Calu3 (cell line): Measurements from ENCODE around the gene CCDC69. TPM values are rescaled to one million over a fixed set of nuclear protein-coding genes. Genes with fewer than 3 reads are reported as not detected.

ENCODE experiments used
- BruUV-seq: library from RNA; stranded (reverse); fragments of 400-500 nt; replicated peaks from 2 replicates; lab custom pipeline; 2021; lab: Mats Ljungman, UMichigan
- CTCF ChIA-PET: fragments of 300-600 bp; sonication (Branson Sonifier 250); formaldehyde crosslinking; loops from one replicate; lab custom pipeline; 2022; ENCODE audit warnings: antibody characterized with exemption; lab: Charles Lee
- DNase-seq: peaks from one replicate; pipeline ENCODE4 v3.0.0; 2022
- H3K27ac Mint-ChIP-seq: one replicate; pipeline ENCODE4 v1.8.0; 2022; ENCODE audit warnings: mixed read lengths; ENCODE audit not compliant: unreplicated experiment
- H3K27me3 Mint-ChIP-seq: one replicate; pipeline ENCODE4 v1.8.0; 2022; ENCODE audit warnings: mixed read lengths; ENCODE audit not compliant: unreplicated experiment
- H3K36me3 Mint-ChIP-seq: one replicate; pipeline ENCODE4 v1.8.0; 2022; ENCODE audit warnings: mild to moderate bottlenecking, moderate library complexity, mixed read lengths; ENCODE audit not compliant: insufficient read depth, unreplicated experiment
- H3K4me1 Mint-ChIP-seq: one replicate; pipeline ENCODE4 v1.8.0; 2022; ENCODE audit warnings: mild to moderate bottlenecking, low read depth, mixed read lengths; ENCODE audit not compliant: unreplicated experiment
- H3K4me3 Mint-ChIP-seq: one replicate; pipeline ENCODE4 v1.8.0; 2022; ENCODE audit warnings: mild to moderate bottlenecking, low read depth, moderate library complexity, mixed read lengths; ENCODE audit not compliant: unreplicated experiment
- H3K9me3 Mint-ChIP-seq: one replicate; pipeline ENCODE4 v1.8.0; 2022; ENCODE audit warnings: low read depth, mixed read lengths; ENCODE audit not compliant: unreplicated experiment
- CTCF ChIP-seq: fragments of 200-600 bp; IDR thresholded peaks from one replicate; pipeline ENCODE4 v1.8.0; 2022; ENCODE audit warnings: antibody characterized with exemption; ENCODE audit not compliant: unreplicated experiment
- intact Hi-C: fragments of 100-400 bp; cut with micrococcal nuclease; formaldehyde crosslinking; loops from one replicate; pipeline ENCODE4 v1.10.0; 2022; ENCODE audit not compliant: unreplicated experiment
- total RNA-seq: library from RNA; stranded (reverse); gene quantifications from 2 replicates; pipeline ENCODE4 v1.2.3, GENCODE V29; 2022

CCDC69 gene
- total RNA-seq, 1 experiment from 2014 or later, result 1.0 TPM

- Mint-ChIP-seq H3K4me1 (no peaks in the 10 kb centered on the region), H3K36me3 (no peaks in the 10 kb centered on the region), H3K27me3 (peaks cover 18% of the 10 kb centered on the region), H3K9me3 (no peaks in the 10 kb centered on the region), H3K4me3 (no peak overlapping the region), H3K27ac (no peak overlapping the region)
- no peak for DNase-seq
- intact Hi-C loops, result loop anchor here (10.0 kb wide), 1 partner anchor 404 kb away; no protein-coding TSS in a partner anchor
- TF ChIP-seq CTCF, result no peak
- CTCF ChIA-PET, result interaction anchor here (0.5 kb wide), 1 partner anchor 17 kb away, joined by 3 read pairs; no protein-coding TSS in a partner anchor
- BruUV-seq, result no TSS peak
Observed at GRCh38 chr5:151208481-151208914, 15.4 kb downstream of the CCDC69 start.

- no peaks in the 10 kb centered on the region for H3K9me3 Mint-ChIP-seq
- peaks cover 18% of the 10 kb centered on the region for H3K27me3 Mint-ChIP-seq
- CTCF ChIA-PET, result no interaction called here
- BruUV-seq, result no TSS peak
- DNase-seq, result no peak
- intact Hi-C loops, result loop anchor here (10.0 kb wide), 1 partner anchor 401 kb away; no protein-coding TSS in a partner anchor
- no peak overlapping the region for H3K4me3 Mint-ChIP-seq
- H3K36me3 Mint-ChIP-seq, result no peaks in the 10 kb centered on the region
- H3K27ac Mint-ChIP-seq, result no peak overlapping the region
- no peaks in the 10 kb centered on the region for H3K4me1 Mint-ChIP-seq
- no peak for TF ChIP-seq CTCF
Observed at GRCh38 chr5:151205411-151205810, 18.5 kb downstream of the CCDC69 start.

DNA sequence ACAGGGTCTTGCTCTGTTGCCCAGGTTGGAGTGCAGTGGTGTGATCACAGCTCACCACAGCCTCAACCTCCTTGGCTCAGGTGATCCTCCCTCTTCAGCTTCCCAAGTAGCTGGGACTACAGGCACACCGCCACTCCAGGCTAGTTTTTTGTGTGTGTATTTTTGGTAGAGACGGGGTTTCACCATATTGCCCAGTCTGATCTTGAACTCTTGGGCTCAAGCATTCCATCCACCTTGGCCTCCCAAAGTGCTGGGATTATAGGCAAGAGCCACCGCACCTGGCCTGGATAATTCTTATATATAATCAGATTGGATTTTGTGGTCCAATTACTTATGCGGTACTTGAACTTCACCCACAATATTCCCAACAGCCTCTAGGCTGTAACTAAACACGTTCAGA lies 19.8 kb downstream of the CCDC69 start:
- BruUV-seq, result no TSS peak
- no peak for DNase-seq
- no peaks in the 10 kb centered on the region for H3K9me3 Mint-ChIP-seq
- H3K36me3 Mint-ChIP-seq, result no peaks in the 10 kb centered on the region
- no peak for TF ChIP-seq CTCF
- no peaks in the 10 kb centered on the region for H3K4me1 Mint-ChIP-seq
- H3K27me3 Mint-ChIP-seq, result peaks cover 23% of the 10 kb centered on the region
- intact Hi-C loops, result loop anchor here (10.0 kb wide), 1 partner anchor 399 kb away; no protein-coding TSS in a partner anchor
- CTCF ChIA-PET, result interaction anchor here (0.7 kb wide), 1 partner anchor 35 kb away, joined by 3 read pairs; no protein-coding TSS in a partner anchor
- H3K4me3 Mint-ChIP-seq, result no peak overlapping the region
- H3K27ac Mint-ChIP-seq, result no peak overlapping the region

DNA sequence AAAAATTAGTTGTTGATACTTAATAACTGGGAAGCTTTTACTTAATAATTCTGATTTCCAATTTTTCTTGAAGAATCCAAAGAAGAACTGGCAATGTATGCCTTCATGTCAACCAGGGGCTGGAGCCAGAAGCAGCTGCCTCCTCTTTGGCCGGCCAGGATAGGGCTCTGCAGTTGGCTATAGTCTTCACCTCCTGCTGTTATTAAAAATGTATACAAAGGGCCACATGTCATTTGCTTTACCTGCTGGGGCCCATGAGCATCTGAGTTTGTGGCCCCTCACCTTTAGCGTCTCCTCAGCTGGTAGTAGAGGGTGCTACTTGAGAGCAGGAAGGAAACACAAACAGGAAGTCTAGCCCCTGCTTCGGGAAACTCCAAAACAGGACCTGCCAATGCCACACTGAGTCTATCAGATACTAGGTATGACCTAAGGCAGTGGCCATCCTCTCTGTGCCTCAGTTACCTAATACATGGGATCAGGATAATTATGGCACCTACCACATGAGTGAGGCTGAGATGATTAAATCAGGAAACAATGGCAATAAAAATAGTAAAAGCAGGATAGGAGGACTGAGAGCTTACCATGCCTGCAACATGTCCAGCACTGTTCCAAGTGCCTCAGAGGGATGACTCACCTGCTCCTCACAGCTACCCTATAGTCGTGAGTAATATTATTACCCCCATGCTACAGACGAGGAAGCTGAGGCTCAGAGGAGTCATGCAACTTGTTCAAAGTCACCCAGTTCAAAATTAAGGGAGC lies 21.3 kb downstream of the CCDC69 start:
- no peaks in the 10 kb centered on the region for H3K9me3 Mint-ChIP-seq
- intact Hi-C loops, result loop anchor here (10.0 kb wide), 1 partner anchor 398 kb away; no protein-coding TSS in a partner anchor
- no peak overlapping the region for H3K4me3 Mint-ChIP-seq
- TF ChIP-seq CTCF, result no peak
- CTCF ChIA-PET, result interaction anchor here (0.7 kb wide), 1 partner anchor 10 kb away, joined by 7 read pairs; no protein-coding TSS in a partner anchor
- no peaks in the 10 kb centered on the region for H3K4me1 Mint-ChIP-seq
- no peak for DNase-seq
- no peak overlapping the region for H3K27ac Mint-ChIP-seq
- H3K36me3 Mint-ChIP-seq, result no peaks in the 10 kb centered on the region
- BruUV-seq, result no TSS peak
- H3K27me3 Mint-ChIP-seq, result peaks cover 29% of the 10 kb centered on the region
